ENCODE results near the gene ADCY10. TPM values are rescaled to one million over a fixed set of nuclear protein-coding genes. Genes with fewer than 3 reads are reported as not detected.

The ADCY10 gene
- total and polyA plus RNA-seq, 2 of the 8 experiments (the other 6 are each of a cell fraction or from before 2014, with no cell fraction given), result 0.02 TPM; not detected in 1

DNA sequence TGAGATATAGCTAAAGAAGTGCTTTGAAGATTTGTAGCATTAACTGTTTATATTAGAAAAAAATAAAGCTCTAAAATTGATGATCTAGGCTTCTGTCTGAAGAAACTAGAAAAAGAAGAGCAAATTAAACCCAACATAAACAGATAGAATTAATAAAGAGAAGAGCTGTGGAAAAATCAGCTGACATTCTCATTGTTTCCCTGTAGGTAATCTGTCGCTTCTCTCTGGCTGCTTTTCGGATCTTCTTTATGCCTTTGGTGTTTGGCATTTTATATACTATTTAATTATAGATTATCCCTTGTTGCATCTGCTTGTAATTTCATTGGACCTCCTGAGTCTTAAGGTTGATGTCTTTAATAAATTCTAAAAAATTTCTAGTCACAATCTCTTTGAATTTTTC, 132.4 kb downstream of the ADCY10 start:
- no peak overlapping the region for H2BK120ac ChIP-seq (replicated peaks; ENCODE audit: low read depth, low read length)
- no peak overlapping the region for H3K4me3 ChIP-seq (ENCODE audit: extremely low read depth in 1 of 4, insufficient read depth in 2 of 4, low read depth in 3 of 4, low read length in 4 of 4)
- no peak overlapping the region for H3K18ac ChIP-seq (ENCODE audit: extremely low read depth, low read length)
- ChIA-PET POLR2A (ENCODE audit: partially characterized antibody) (interaction anchor here (1.4 kb wide), 1 partner anchor 10 kb away, joined by 4 read pairs; no protein-coding TSS in a partner anchor), CTCF (ENCODE audit: partially characterized antibody) (interaction anchor here (0.7 to 1.1 kb wide), 2 partner anchors 22 to 93 kb away, joined by 3 read pairs; no protein-coding TSS in a partner anchor)
- no peak overlapping the region for H2AK5ac ChIP-seq (ENCODE audit: low read depth, low read length)
- H3K4me2 ChIP-seq (ENCODE audit: insufficient read depth in 1 of 2, low read depth in 2 of 2, low read length in 2 of 2), result no peak overlapping the region
- no peaks in the 10 kb centered on the region for H3K9me3 ChIP-seq (ENCODE audit: insufficient read depth in 2 of 2, low read depth in 1 of 2, low read length in 1 of 2)
- H4K5ac ChIP-seq (ENCODE audit: insufficient read length, low read depth, low read length), result no peak overlapping the region
- no peaks in the 10 kb centered on the region for H3K79me2 ChIP-seq (ENCODE audit: control insufficient read depth in 1 of 2, insufficient read depth in 2 of 2, low read length in 2 of 2)
- H2BK12ac ChIP-seq (ENCODE audit: low read depth, low read length), result no peak overlapping the region
- no peaks in the 10 kb centered on the region for H3K4me1 ChIP-seq (replicated peaks in 1 of 4; ENCODE audit: control insufficient read depth in 3 of 4, insufficient read depth in 4 of 4, low read length in 3 of 4)
- FAIRE-seq (no peak), DNase-seq (ENCODE audit: low read depth in 1 of 2, low spot score in 2 of 2) (no peak)
- H3K27me3 ChIP-seq (replicated peaks in 1 of 4; ENCODE audit: control insufficient read depth in 3 of 4, extremely low read depth in 1 of 4, insufficient read depth in 3 of 4, low read length in 3 of 4), result no peaks in the 10 kb centered on the region
- H3K9ac ChIP-seq (replicated peaks in 1 of 4; ENCODE audit: extremely low read depth in 1 of 4, low read depth in 3 of 4, low read length in 3 of 4), result no peak overlapping the region
- TF ChIP-seq CBX5 (IDR thresholded peaks at IDR 0.05; ENCODE audit: low read depth, low read length) (no peak), KDM5A (IDR thresholded peaks at IDR 0.05; ENCODE audit: low read length) (no peak), HDAC2 (IDR thresholded peaks at IDR 0.05; ENCODE audit: borderline replicate concordance in 1 of 2, low read depth in 2 of 2, low read length in 2 of 2) (no peak), SRF (IDR thresholded peaks at IDR 0.05; ENCODE audit: low read depth, low read length) (no peak), CEBPB (IDR thresholded peaks at IDR 0.05; ENCODE audit: low read depth, low read length) (no peak), JUND (IDR thresholded peaks at IDR 0.05; ENCODE audit: low read length) (no peak), NRF1 (IDR thresholded peaks at IDR 0.05; ENCODE audit: low read depth, low read length) (no peak), POU5F1 (IDR thresholded peaks at IDR 0.05; ENCODE audit: low read depth, low read length) (no peak), RFX5 (IDR thresholded peaks at IDR 0.05; ENCODE audit: borderline replicate concordance, low read depth, low read length) (no peak)
- TF ChIP-seq, protein P1, sequence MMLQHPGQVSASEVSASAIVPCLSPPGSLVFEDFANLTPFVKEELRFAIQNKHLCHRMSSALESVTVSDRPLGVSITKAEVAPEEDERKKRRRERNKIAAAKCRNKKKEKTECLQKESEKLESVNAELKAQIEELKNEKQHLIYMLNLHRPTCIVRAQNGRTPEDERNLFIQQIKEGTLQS (IDR thresholded peaks at IDR 0.05; ENCODE audit: insufficient read depth, low read depth, low read length), result no peak
- TF ChIP-seq, protein P2, sequence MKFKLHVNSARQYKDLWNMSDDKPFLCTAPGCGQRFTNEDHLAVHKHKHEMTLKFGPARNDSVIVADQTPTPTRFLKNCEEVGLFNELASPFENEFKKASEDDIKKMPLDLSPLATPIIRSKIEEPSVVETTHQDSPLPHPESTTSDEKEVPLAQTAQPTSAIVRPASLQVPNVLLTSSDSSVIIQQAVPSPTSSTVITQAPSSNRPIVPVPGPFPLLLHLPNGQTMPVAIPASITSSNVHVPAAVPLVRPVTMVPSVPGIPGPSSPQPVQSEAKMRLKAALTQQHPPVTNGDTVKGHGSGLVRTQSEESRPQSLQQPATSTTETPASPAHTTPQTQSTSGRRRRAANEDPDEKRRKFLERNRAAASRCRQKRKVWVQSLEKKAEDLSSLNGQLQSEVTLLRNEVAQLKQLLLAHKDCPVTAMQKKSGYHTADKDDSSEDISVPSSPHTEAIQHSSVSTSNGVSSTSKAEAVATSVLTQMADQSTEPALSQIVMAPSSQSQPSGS (IDR thresholded peaks at IDR 0.05; ENCODE audit: low read length), result no peak
- no peak overlapping the region for H4K91ac ChIP-seq (replicated peaks; ENCODE audit: insufficient read length, low read length)
- no peaks in the 10 kb centered on the region; the same call in 1 of the 2 replicates for H3K23me2 ChIP-seq (ENCODE audit: low read depth, low read length)
- no peak overlapping the region for H2AFZ ChIP-seq (ENCODE audit: low read length)
- H3K79me1 ChIP-seq (ENCODE audit: low read depth, low read length), result no peaks in the 10 kb centered on the region; the same call in 1 of the 2 replicates
- H2BK15ac ChIP-seq (ENCODE audit: low read length), result no peak overlapping the region
- H3K56ac ChIP-seq (replicated peaks; ENCODE audit: insufficient read length, low read depth, low read length), result no peak overlapping the region
- H4K8ac ChIP-seq (ENCODE audit: extremely low read depth, insufficient read depth, low read length), result no peak overlapping the region
- peaks cover 0 to 18% (median 8%) of the 10 kb centered on the region in 4 experiments; a peak in 5 of 8 replicates for H3K36me3 ChIP-seq (ENCODE audit: control insufficient read depth in 2 of 4, insufficient read depth in 4 of 4, low read length in 3 of 4)
- H3K14ac ChIP-seq (ENCODE audit: insufficient read length), result no peak overlapping the region
- 100% methylated on average over 2 of the region's 2 CpGs; no CpG with 5 or more reads in 1 of the 2 experiments for WGBS, 2 experiments (ENCODE audit: extremely low coverage in 1 of 2, insufficient coverage in 1 of 2, insufficient read length in 1 of 2, insufficient replicate concordance in 2 of 2, low coverage in 1 of 2, low lambda C conversion rate in 2 of 2, missing lambda C conversion rate in 1 of 2)
- no peaks in the 10 kb centered on the region for H4K20me1 ChIP-seq (replicated peaks in 1 of 2; ENCODE audit: control insufficient read depth in 1 of 2, insufficient read depth in 2 of 2, low read length in 2 of 2)
- no peak overlapping the region for H3K23ac ChIP-seq (ENCODE audit: insufficient read length)
- no peak overlapping the region for H3K27ac ChIP-seq (ENCODE audit: low read depth, low read length)
- no peak overlapping the region for H2BK20ac ChIP-seq (ENCODE audit: low read length)
- H3K4ac ChIP-seq (replicated peaks; ENCODE audit: insufficient read length, low read depth, low read length), result no peak overlapping the region
- H2BK5ac ChIP-seq (ENCODE audit: low read depth, low read length), result no peak overlapping the region
